Suprapubic skin (tissue), 3 donors: ENCODE data around the gene EPS8.

ENCODE experiments used
- CTCF ChIP-seq, 2 donors: fragments of 200-600 bp in 1 of 2; fragments of 450-650 bp in 1 of 2; sonication (generic) in 1 of 2; IDR thresholded peaks; one replicate each; pipeline ENCODE4 v1.5.1; 2016 to 2019; ENCODE audit warnings: antibody characterized with exemption in 2 of 2, mild to moderate bottlenecking in 1 of 2, moderate library complexity in 1 of 2
- POLR2A ChIP-seq, 2 donors: fragments of 450-650 bp; IDR thresholded peaks; one replicate each; pipeline ENCODE4 v1.6.1; 2017; ENCODE audit warnings: antibody characterized with exemption in 2 of 2, mild to moderate bottlenecking in 2 of 2, moderate library complexity in 2 of 2

DNA sequence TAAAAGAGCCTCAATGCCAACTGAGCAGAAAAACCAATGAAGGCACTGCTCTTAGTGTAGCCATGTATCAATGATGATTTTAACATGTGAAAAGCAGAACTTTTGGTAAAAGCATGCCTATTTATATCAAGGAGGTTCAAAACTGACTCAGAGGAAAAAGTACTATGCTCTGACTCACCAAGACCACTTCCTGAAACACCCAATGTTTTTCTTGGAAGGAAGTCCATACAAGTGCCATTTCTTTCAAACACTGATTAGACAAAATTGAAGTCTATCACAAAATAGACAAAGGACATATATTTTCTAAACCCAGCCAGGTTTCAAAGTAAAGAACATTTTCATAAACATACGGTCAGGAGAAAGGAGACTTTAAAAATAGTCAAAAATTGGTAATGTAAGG, 88.6 kb downstream of the EPS8 start:
- TF ChIP-seq POLR2A (IDR thresholded peaks at IDR 0.05), result no peak
- TF ChIP-seq CTCF (IDR thresholded peaks at IDR 0.05), result no peak
